HEK293 (cell line): ENCODE results near the gene LKAAEAR1.

Experiments used
- EGR2 ChIP-seq: fragments of 450-650 bp; formaldehyde crosslinking; IDR thresholded peaks from 2 replicates; pipeline ENCODE4 v1.5.1; 2016; ENCODE audit warnings: low read depth, missing biosample characterization, missing genetic modification characterization
- RBAK ChIP-seq: fragments of 450-650 bp; formaldehyde crosslinking; IDR thresholded peaks from 2 replicates; pipeline ENCODE4 v1.5.1; 2016; ENCODE audit warnings: missing biosample characterization, missing genetic modification characterization
- ZBTB48 ChIP-seq: fragments of 450-650 bp; formaldehyde crosslinking; IDR thresholded peaks from 2 replicates; pipeline ENCODE4 v1.5.1; 2016; ENCODE audit warnings: missing biosample characterization, missing genetic modification characterization
- ZIC2 ChIP-seq: fragments of 450-650 bp; formaldehyde crosslinking; IDR thresholded peaks from 2 replicates; pipeline ENCODE4 v1.5.1; 2016; ENCODE audit warnings: missing biosample characterization, missing genetic modification characterization
- ZNF114 ChIP-seq: fragments of 450-650 bp; formaldehyde crosslinking; IDR thresholded peaks from 2 replicates; pipeline ENCODE4 v1.5.0; 2017; ENCODE audit warnings: missing biosample characterization, missing genetic modification characterization
- ZNF223 ChIP-seq: fragments of 450-650 bp; formaldehyde crosslinking; IDR thresholded peaks from 2 replicates; pipeline ENCODE4 v1.5.1; 2016; ENCODE audit warnings: missing biosample characterization, missing genetic modification characterization
- ZNF239 ChIP-seq: fragments of 450-650 bp; formaldehyde crosslinking; IDR thresholded peaks from 2 replicates; pipeline ENCODE4 v1.5.1; 2016; ENCODE audit warnings: missing biosample characterization, missing genetic modification characterization
- ZNF404 ChIP-seq: fragments of 450-650 bp; formaldehyde crosslinking; IDR thresholded peaks from 2 replicates; pipeline ENCODE4 v1.5.1; 2017; ENCODE audit warnings: missing biosample characterization, missing genetic modification characterization
- ZNF707 ChIP-seq: fragments of 450-650 bp; formaldehyde crosslinking; IDR thresholded peaks from 2 replicates; pipeline ENCODE4 v1.5.1; 2016; ENCODE audit warnings: missing biosample characterization, missing genetic modification characterization
- ZNF747 ChIP-seq: fragments of 450-650 bp; formaldehyde crosslinking; IDR thresholded peaks from 2 replicates; pipeline ENCODE4 v1.5.1; 2016; ENCODE audit warnings: missing biosample characterization, missing genetic modification characterization
- ZNF776 ChIP-seq: fragments of 450-650 bp; formaldehyde crosslinking; IDR thresholded peaks from 2 replicates; pipeline ENCODE4 v1.5.0; 2017; ENCODE audit warnings: missing biosample characterization, missing genetic modification characterization, borderline replicate concordance
- ZNF785 ChIP-seq: fragments of 450-650 bp; formaldehyde crosslinking; IDR thresholded peaks from 2 replicates; pipeline ENCODE4 v1.5.1; 2016; ENCODE audit warnings: missing biosample characterization, missing genetic modification characterization
- ZSCAN16 ChIP-seq: fragments of 450-650 bp; formaldehyde crosslinking; IDR thresholded peaks from 2 replicates; pipeline ENCODE4 v1.5.1; 2016; ENCODE audit warnings: missing biosample characterization, missing genetic modification characterization
- TF ChIP-seq, protein P1 (sequence below): fragments of 450-650 bp; formaldehyde crosslinking; IDR thresholded peaks from 2 replicates; pipeline ENCODE4 v1.5.1; 2016; ENCODE audit warnings: missing biosample characterization, missing genetic modification characterization, low read depth
- TF ChIP-seq, protein P2 (sequence below): fragments of 450-650 bp; formaldehyde crosslinking; IDR thresholded peaks from 2 replicates; pipeline ENCODE4 v1.5.1; 2016; ENCODE audit warnings: missing biosample characterization, missing genetic modification characterization
- TF ChIP-seq, protein P3 (sequence below): fragments of 450-650 bp; formaldehyde crosslinking; IDR thresholded peaks from 2 replicates; pipeline ENCODE4 v1.5.1; 2016; ENCODE audit warnings: missing biosample characterization, missing genetic modification characterization
- TF ChIP-seq, protein P4 (sequence below): fragments of 450-650 bp; formaldehyde crosslinking; IDR thresholded peaks from 2 replicates; pipeline ENCODE4 v1.5.1; 2016; ENCODE audit warnings: missing biosample characterization, missing genetic modification characterization, low read depth
- TF ChIP-seq, protein P5 (sequence below): fragments of 450-650 bp; formaldehyde crosslinking; IDR thresholded peaks from 2 replicates; pipeline ENCODE4 v1.5.1; 2016; ENCODE audit warnings: missing biosample characterization, missing genetic modification characterization
- TF ChIP-seq, protein P6 (sequence below): fragments of 450-650 bp; formaldehyde crosslinking; IDR thresholded peaks from 2 replicates; pipeline ENCODE4 v1.5.1; 2017; ENCODE audit warnings: missing biosample characterization, mild to moderate bottlenecking, missing genetic modification characterization, moderate library complexity
- TF ChIP-seq, protein P7 (sequence below): fragments of 450-650 bp; formaldehyde crosslinking; IDR thresholded peaks from 2 replicates; pipeline ENCODE4 v1.5.1; 2017; ENCODE audit warnings: missing biosample characterization, missing genetic modification characterization
- TF ChIP-seq, protein P8 (sequence below): fragments of 450-650 bp; formaldehyde crosslinking; conservative IDR thresholded peaks from 2 replicates; pipeline ENCODE4 v1.5.1; 2016; ENCODE audit warnings: low read depth, missing biosample characterization, missing genetic modification characterization

The LKAAEAR1 gene

DNA sequence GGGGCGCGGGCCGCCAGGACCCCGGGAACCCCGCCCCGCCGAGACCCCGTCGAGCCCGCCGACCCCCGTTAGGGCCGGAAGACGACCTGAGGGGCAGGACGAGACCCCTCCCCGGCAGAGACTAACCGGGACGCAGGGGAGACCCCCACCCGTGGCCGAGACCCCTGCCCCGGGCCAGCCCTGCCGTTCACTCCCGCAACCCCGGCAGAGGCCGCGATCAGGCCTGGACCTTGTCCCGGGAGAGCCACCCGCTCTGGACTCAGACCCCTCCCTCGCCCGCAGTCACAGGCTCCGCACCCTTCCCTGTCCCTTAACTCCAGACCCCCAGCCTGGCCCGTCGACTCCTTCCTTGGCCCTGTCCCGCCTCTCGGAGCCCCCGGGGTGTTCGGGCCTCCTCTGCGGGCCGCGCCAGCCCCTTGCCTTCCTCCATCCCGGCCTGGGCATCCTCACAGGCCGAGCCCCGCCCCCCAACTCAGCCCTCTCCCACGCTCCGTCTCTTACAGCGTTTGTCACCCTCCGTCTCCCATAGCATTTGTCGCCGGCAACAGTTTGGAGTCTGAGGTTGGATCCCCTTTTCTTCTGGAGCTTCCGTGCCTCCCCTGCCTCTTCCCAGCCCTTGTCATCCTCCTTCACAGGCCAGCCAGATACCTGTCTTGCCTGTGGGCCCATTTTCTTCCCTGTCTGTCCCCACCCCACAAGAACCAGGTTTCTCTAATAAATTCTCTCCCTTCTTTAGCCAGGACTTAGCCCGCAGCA lies 20.6 kb downstream of the LKAAEAR1 start (continued):
- peak; percentile 76 for TF ChIP-seq ZBTB48 (tag by site-specific recombination)
- TF ChIP-seq ZNF239 (tag by site-specific recombination), result peak; percentile 24; the same call in 1 of the 2 replicates
- peak; percentile 67 for TF ChIP-seq EGR2 (tag by site-specific recombination)
- TF ChIP-seq, protein P1, sequence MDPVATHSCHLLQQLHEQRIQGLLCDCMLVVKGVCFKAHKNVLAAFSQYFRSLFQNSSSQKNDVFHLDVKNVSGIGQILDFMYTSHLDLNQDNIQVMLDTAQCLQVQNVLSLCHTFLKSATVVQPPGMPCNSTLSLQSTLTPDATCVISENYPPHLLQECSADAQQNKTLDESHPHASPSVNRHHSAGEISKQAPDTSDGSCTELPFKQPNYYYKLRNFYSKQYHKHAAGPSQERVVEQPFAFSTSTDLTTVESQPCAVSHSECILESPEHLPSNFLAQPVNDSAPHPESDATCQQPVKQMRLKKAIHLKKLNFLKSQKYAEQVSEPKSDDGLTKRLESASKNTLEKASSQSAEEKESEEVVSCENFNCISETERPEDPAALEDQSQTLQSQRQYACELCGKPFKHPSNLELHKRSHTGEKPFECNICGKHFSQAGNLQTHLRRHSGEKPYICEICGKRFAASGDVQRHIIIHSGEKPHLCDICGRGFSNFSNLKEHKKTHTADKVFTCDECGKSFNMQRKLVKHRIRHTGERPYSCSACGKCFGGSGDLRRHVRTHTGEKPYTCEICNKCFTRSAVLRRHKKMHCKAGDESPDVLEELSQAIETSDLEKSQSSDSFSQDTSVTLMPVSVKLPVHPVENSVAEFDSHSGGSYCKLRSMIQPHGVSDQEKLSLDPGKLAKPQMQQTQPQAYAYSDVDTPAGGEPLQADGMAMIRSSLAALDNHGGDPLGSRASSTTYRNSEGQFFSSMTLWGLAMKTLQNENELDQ (tag by site-specific recombination), result no peak
- TF ChIP-seq ZNF404 (tag by site-specific recombination), result no peak
- TF ChIP-seq, protein P2, sequence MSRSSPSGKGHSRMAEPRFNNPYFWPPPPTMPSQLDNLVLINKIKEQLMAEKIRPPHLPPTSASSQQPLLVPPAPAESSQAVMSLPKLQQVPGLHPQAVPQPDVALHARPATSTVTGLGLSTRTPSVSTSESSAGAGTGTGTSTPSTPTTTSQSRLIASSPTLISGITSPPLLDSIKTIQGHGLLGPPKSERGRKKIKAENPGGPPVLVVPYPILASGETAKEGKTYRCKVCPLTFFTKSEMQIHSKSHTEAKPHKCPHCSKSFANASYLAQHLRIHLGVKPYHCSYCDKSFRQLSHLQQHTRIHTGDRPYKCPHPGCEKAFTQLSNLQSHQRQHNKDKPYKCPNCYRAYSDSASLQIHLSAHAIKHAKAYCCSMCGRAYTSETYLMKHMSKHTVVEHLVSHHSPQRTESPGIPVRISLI, result no peak
- TF ChIP-seq, protein P3, sequence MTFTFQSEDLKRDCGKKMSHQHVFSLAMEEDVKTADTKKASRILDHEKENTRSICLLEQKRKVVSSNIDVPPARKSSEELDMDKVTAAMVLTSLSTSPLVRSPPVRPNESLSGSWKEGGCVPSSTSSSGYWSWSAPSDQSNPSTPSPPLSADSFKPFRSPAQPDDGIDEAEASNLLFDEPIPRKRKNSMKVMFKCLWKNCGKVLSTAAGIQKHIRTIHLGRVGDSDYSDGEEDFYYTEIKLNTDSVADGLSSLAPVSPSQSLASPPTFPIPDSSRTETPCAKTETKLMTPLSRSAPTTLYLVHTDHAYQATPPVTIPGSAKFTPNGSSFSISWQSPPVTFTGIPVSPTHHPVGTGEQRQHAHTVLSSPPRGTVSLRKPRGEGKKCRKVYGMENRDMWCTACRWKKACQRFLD (tag by site-specific recombination), result no peak
- TF ChIP-seq ZNF747 (tag by site-specific recombination), result no peak
- TF ChIP-seq, protein P4, sequence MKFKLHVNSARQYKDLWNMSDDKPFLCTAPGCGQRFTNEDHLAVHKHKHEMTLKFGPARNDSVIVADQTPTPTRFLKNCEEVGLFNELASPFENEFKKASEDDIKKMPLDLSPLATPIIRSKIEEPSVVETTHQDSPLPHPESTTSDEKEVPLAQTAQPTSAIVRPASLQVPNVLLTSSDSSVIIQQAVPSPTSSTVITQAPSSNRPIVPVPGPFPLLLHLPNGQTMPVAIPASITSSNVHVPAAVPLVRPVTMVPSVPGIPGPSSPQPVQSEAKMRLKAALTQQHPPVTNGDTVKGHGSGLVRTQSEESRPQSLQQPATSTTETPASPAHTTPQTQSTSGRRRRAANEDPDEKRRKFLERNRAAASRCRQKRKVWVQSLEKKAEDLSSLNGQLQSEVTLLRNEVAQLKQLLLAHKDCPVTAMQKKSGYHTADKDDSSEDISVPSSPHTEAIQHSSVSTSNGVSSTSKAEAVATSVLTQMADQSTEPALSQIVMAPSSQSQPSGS, result no peak
- TF ChIP-seq ZNF223, result no peak
- 0 out of 2 replicates have a peak, but pooled peaks have one; percentile 19 for TF ChIP-seq ZNF785
- TF ChIP-seq, protein P5, sequence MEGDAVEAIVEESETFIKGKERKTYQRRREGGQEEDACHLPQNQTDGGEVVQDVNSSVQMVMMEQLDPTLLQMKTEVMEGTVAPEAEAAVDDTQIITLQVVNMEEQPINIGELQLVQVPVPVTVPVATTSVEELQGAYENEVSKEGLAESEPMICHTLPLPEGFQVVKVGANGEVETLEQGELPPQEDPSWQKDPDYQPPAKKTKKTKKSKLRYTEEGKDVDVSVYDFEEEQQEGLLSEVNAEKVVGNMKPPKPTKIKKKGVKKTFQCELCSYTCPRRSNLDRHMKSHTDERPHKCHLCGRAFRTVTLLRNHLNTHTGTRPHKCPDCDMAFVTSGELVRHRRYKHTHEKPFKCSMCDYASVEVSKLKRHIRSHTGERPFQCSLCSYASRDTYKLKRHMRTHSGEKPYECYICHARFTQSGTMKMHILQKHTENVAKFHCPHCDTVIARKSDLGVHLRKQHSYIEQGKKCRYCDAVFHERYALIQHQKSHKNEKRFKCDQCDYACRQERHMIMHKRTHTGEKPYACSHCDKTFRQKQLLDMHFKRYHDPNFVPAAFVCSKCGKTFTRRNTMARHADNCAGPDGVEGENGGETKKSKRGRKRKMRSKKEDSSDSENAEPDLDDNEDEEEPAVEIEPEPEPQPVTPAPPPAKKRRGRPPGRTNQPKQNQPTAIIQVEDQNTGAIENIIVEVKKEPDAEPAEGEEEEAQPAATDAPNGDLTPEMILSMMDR, result no peak
- no peak for TF ChIP-seq ZNF707 (tag by site-specific recombination)
- TF ChIP-seq RBAK (tag by site-specific recombination), result no peak
- TF ChIP-seq, protein P6, sequence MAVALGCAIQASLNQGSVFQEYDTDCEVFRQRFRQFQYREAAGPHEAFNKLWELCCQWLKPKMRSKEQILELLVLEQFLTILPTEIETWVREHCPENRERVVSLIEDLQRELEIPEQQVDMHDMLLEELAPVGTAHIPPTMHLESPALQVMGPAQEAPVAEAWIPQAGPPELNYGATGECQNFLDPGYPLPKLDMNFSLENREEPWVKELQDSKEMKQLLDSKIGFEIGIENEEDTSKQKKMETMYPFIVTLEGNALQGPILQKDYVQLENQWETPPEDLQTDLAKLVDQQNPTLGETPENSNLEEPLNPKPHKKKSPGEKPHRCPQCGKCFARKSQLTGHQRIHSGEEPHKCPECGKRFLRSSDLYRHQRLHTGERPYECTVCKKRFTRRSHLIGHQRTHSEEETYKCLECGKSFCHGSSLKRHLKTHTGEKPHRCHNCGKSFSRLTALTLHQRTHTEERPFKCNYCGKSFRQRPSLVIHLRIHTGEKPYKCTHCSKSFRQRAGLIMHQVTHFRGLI (tag by site-specific recombination), result no peak
- TF ChIP-seq ZIC2 (tag by site-specific recombination), result peak; percentile 40
- TF ChIP-seq ZNF776 (tag by site-specific recombination), result no peak
- peak; percentile 38; the same call in 1 of the 2 replicates for TF ChIP-seq ZSCAN16 (tag by site-specific recombination)
- TF ChIP-seq, protein P7, sequence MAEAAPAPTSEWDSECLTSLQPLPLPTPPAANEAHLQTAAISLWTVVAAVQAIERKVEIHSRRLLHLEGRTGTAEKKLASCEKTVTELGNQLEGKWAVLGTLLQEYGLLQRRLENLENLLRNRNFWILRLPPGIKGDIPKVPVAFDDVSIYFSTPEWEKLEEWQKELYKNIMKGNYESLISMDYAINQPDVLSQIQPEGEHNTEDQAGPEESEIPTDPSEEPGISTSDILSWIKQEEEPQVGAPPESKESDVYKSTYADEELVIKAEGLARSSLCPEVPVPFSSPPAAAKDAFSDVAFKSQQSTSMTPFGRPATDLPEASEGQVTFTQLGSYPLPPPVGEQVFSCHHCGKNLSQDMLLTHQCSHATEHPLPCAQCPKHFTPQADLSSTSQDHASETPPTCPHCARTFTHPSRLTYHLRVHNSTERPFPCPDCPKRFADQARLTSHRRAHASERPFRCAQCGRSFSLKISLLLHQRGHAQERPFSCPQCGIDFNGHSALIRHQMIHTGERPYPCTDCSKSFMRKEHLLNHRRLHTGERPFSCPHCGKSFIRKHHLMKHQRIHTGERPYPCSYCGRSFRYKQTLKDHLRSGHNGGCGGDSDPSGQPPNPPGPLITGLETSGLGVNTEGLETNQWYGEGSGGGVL, result no peak
- no peak for TF ChIP-seq ZNF114 (tag by site-specific recombination)
- TF ChIP-seq, protein P8, sequence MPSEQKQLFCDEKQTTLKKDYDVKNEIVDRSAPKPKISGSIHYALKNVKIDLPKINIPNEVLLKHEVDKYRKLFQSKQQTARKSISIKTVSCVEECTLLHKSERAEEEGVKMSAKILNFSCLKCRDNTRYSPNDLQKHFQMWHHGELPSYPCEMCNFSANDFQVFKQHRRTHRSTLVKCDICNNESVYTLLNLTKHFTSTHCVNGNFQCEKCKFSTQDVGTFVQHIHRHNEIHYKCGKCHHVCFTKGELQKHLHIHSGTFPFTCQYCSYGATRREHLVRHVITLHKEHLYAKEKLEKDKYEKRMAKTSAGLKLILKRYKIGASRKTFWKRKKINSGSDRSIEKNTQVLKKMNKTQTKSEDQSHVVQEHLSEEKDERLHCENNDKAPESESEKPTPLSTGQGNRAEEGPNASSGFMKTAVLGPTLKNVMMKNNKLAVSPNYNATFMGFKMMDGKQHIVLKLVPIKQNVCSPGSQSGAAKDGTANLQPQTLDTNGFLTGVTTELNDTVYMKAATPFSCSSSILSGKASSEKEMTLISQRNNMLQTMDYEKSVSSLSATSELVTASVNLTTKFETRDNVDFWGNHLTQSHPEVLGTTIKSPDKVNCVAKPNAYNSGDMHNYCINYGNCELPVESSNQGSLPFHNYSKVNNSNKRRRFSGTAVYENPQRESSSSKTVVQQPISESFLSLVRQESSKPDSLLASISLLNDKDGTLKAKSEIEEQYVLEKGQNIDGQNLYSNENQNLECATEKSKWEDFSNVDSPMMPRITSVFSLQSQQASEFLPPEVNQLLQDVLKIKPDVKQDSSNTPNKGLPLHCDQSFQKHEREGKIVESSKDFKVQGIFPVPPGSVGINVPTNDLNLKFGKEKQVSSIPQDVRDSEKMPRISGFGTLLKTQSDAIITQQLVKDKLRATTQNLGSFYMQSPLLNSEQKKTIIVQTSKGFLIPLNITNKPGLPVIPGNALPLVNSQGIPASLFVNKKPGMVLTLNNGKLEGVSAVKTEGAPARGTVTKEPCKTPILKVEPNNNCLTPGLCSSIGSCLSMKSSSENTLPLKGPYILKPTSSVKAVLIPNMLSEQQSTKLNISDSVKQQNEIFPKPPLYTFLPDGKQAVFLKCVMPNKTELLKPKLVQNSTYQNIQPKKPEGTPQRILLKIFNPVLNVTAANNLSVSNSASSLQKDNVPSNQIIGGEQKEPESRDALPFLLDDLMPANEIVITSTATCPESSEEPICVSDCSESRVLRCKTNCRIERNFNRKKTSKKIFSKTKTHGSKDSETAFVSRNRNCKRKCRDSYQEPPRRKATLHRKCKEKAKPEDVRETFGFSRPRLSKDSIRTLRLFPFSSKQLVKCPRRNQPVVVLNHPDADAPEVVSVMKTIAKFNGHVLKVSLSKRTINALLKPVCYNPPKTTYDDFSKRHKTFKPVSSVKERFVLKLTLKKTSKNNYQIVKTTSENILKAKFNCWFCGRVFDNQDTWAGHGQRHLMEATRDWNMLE (tag by site-specific recombination), result no peak
